ENCODE measurements around the gene NAA38.

The NAA38 gene

DNA sequence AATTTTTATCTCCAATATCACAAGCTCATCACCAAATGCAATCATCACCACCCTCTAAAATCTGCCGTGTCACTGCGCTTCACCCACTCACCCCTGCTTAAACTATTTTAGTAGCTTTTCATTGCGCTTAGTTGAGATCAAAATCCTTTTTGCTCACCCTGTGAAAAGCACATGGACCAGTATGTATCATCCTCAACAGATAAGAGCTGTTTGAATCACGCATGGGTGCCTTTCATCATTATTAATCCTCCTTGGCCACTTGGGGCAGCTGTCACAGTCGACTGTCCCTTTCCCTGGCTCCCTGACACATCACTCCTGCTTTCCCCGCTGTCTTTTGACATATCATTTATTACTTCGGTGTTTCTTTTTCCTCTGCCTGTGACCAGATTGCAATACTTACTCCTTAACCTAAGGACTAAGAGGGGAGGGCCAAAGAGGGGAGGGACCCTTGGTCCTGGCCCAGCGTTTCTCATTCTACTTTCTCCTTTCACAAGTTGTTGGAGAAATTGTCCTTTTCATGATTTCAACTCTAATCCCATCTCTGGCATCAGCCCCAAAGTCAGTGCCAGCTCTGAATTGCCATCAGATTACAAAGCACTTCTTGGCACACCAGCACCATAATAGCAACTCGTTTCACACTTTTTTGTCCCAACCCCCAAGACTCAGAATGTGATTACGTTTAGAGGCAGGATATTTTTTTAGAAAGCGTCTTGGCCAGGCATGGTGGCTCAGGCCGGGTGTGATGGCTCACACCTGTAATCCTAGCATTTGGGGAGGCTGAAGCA lies 32.0 kb downstream of the NAA38 start:
- TF ChIP-seq, protein P1, sequence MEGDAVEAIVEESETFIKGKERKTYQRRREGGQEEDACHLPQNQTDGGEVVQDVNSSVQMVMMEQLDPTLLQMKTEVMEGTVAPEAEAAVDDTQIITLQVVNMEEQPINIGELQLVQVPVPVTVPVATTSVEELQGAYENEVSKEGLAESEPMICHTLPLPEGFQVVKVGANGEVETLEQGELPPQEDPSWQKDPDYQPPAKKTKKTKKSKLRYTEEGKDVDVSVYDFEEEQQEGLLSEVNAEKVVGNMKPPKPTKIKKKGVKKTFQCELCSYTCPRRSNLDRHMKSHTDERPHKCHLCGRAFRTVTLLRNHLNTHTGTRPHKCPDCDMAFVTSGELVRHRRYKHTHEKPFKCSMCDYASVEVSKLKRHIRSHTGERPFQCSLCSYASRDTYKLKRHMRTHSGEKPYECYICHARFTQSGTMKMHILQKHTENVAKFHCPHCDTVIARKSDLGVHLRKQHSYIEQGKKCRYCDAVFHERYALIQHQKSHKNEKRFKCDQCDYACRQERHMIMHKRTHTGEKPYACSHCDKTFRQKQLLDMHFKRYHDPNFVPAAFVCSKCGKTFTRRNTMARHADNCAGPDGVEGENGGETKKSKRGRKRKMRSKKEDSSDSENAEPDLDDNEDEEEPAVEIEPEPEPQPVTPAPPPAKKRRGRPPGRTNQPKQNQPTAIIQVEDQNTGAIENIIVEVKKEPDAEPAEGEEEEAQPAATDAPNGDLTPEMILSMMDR (IDR thresholded peaks at IDR 0.05; ENCODE audit: insufficient read depth, missing control alignments) = no peak
- no peak for FAIRE-seq

DNA sequence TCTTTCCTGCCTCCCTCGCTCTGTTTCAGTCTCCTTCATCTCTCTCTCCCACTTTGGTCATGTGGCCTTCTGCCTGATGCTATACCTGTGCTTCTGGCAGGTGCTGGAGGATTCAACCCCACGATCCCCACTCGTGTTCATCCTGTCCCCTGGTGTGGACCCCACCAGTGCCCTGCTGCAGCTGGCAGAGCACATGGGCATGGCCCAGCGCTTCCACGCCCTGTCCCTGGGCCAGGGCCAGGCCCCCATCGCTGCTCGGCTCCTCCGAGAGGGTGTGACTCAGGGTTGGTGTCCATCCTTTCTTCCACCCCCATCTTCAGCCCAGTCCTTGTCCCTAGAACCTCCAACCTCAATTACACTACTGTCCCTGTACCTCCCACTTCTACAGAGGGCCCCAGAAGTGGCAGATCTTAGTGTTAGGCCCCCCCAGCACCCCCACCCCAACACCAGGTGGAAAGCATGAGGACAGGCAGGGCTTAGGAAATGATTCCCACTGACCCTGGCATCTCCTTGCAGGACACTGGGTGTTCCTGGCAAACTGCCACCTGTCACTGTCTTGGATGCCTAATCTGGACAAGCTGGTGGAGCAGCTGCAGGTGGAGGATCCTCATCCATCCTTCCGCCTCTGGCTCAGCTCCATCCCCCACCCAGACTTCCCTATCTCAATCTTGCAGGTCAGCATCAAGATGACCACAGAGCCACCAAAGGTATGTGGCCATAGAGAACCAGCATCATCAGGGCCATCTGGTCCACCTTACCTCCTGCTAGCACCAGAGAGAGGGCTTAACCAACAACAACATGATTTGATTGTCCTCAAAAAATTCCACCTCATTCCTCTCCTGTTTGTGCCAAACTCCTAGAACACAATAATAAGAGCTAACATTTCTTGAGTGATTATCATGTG lies 33.1 kb downstream of the NAA38 start:
- FAIRE-seq (peak; percentile 60), DNase-seq (ENCODE audit: insufficient read length, low spot score) (no peak)
- TF ChIP-seq, protein P1 (IDR thresholded peaks at IDR 0.05; ENCODE audit: insufficient read depth, missing control alignments) = no peak

More for the DNA sequence above, 32.0 kb downstream of the NAA38 start:
- DNase-seq (ENCODE audit: insufficient read length, low spot score) = no peak

DNA sequence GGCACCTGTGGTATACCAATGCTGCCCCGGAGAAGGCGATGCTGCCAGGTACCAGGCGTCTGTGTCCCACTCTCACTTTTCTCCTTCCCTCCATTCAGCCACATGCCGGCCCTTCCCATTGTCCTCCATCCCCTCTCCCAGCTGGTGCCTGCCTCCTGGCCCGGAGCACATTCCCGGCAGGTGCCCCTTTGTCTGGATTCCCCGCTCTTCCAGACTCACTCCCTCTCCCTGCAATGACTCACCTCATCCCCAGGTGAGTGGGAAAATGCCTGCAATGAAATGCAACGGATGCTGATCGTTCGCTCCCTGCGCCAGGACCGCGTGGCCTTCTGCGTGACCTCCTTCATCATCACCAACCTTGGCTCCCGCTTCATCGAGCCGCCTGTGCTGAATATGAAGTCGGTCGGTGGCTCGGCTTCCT lies 33.8 kb downstream of the NAA38 start:
- FAIRE-seq = no peak
- TF ChIP-seq, protein P1 (IDR thresholded peaks at IDR 0.05; ENCODE audit: insufficient read depth, missing control alignments) = no peak
- no peak for DNase-seq (ENCODE audit: insufficient read length, low spot score)

DNA sequence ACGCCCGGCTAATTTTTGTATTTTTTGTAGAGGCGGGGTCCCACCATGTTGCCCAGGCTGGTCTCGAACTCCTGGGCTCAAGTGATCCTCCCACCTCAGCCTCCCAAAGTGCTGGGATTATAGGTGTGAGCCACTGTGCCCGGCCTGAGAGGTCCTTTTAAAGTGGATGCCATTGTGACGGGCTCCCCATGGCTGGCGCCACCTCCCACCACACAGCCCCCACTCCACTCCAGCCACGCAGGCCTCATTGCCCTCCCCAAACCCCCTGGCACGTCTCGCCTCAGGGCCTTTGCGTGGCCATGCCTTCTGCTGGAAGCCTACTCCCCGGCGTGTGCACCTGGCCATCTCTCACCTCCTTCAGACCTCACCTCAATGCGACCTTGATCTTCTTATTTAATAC lies 35.2 kb downstream of the NAA38 start:
- DNase-seq (ENCODE audit: insufficient read length, low spot score) (no peak), FAIRE-seq (no peak)
- TF ChIP-seq, protein P1 (IDR thresholded peaks at IDR 0.05; ENCODE audit: insufficient read depth, missing control alignments) = no peak

DNA sequence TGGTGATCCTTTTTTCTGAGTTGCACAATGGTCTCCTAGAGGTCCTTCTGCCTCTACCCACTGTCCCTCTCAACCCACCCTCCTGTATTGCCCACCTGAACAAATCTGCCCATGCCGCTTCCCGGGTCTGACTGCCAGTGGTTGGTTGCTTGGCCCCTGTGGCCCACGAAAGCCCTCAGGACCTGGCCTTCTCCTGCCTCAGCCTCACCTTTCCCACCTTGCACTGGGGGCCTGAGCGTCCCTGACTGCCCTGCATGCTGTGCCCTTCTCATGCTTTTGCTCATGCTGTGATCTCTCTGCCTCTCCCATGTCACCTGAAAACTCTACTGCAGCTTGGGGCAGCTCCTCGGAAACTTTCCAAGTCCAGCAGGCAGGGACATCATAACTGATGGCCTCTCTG lies 37.1 kb downstream of the NAA38 start:
- FAIRE-seq = no peak
- TF ChIP-seq, protein P1 (IDR thresholded peaks at IDR 0.05; ENCODE audit: insufficient read depth, missing control alignments) = no peak
- no peak for DNase-seq (ENCODE audit: insufficient read length, low spot score)

DNA sequence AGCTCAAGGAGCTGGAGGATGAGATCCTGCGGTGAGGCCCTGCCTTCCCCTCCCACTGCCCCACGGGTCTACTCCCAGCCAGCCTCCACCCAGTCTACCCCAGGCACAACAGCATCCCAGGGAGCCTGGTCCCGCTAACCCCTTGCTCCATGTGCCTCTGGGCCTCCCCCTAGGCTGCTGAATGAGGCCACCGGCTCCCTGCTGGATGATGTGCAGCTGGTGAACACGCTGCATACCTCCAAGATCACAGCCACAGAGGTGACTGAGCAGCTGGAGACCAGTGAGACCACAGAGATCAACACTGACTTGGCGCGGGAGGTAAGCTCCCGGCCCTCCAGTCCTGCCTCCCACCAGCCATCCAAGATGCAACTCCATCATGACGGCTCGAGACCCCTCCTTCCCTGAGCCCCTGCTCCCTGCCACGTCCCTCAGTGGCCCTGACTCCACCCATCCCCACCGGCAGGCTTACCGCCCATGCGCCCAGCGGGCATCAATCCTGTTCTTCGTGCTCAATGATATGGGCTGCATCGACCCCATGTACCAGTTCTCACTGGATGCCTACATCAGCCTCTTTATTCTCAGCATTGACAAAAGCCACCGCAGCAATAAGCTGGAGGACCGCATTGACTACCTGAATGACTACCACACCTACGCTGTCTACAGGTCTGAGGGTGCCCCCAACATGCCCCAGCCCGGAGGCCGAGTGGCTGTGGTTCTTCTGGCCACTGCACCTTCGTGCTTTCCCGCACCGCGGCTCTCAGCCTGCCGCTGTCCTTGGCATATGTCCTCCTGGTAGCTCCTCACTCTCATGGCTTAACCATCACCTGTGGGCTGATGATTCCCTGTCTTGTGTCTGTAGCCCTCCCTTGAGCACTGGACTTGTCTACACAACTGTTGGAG lies 38.4 kb downstream of the NAA38 start:
- FAIRE-seq = no peak
- TF ChIP-seq, protein P1 (IDR thresholded peaks at IDR 0.05; ENCODE audit: insufficient read depth, missing control alignments) = no peak

More for the DNA sequence above, 38.4 kb downstream of the NAA38 start:
- no peak for DNase-seq (ENCODE audit: insufficient read length, low spot score)

Measured in D721Med (cell line).